Sigmoid colon (tissue), 7 donors: ENCODE data around the gene NECTIN4. TPM values are rescaled to one million over a fixed set of nuclear protein-coding genes. Genes with fewer than 3 reads are reported as not detected.

Experiments used
- DNase-seq: peaks from one replicate; pipeline ENCODE4 v3.0.0-alpha.2; 2019
- H3K27ac ChIP-seq, 4 donors: fragments of 200-600 bp; sonication (generic); one replicate each; pipeline ENCODE4 v1.5.1; 2016 to 2019; ENCODE audit warnings: mild to moderate bottlenecking in 1 of 4
- H3K27me3 ChIP-seq, 3 donors: fragments of 200-600 bp; sonication (generic); one replicate each; pipeline ENCODE4 v1.5.1; 2019; ENCODE audit warnings: mild to moderate bottlenecking in 1 of 3
- H3K36me3 ChIP-seq, 4 donors: fragments of 200-600 bp; sonication (generic); one replicate each; pipeline ENCODE4 v1.5.1; 2016 to 2019
- H3K4me1 ChIP-seq, 4 donors: fragments of 200-600 bp; sonication (generic); one replicate each; pipeline ENCODE4 v1.5.1; 2017 to 2019
- H3K4me3 ChIP-seq, 4 donors: fragments of 200-600 bp; sonication (generic); one replicate each; pipeline ENCODE4 v1.5.1; 2017 to 2019; ENCODE audit warnings: mild to moderate bottlenecking in 2 of 4, moderate library complexity in 1 of 4
- H3K9me3 ChIP-seq, 4 donors: fragments of 200-600 bp in 3 of 4; sonication (generic) in 3 of 4; one replicate each; pipeline versions ENCODE4 v1.5.1 to v1.6.1; 2013 to 2019
- EP300 ChIP-seq, 4 donors: sonication (generic); formaldehyde crosslinking; IDR thresholded peaks; one replicate each; pipeline ENCODE4 v1.6.1; 2017; ENCODE audit warnings: antibody characterized with exemption in 4 of 4
- POLR2A ChIP-seq, 2 donors: fragments of 450-650 bp; IDR thresholded peaks; one replicate each; pipeline ENCODE4 v1.6.1; 2016; ENCODE audit warnings: antibody characterized with exemption in 2 of 2, mild to moderate bottlenecking in 2 of 2, moderate library complexity in 2 of 2
- POLR2AphosphoS5 ChIP-seq, 4 donors: sonication (generic); formaldehyde crosslinking; IDR thresholded peaks; one replicate each; pipeline ENCODE4 v1.6.1; 2017; ENCODE audit warnings: antibody characterized with exemption in 4 of 4
- WGBS, 2 donors: extraction: QIAGEN DNeasy Blood & Tissue Kit; methylation state at CpG; one replicate each; pipeline ENCODE4 v1.1.7; 2013; 5-methylcytosine and 5-hydroxymethylcytosine counted together
- intact Hi-C: fragments of 100-400 bp; cut with DNase I; formaldehyde crosslinking; loops from one replicate; pipeline ENCODE4 v1.15.1; 2023
- polyA plus RNA-seq, 3 donors: library from polyadenylated mRNA; stranded (reverse); fragments of 200-250 nt; gene quantifications; one replicate each; pipeline ENCODE4 v1.2.3, GENCODE V29; 2013
- total RNA-seq, 4 donors: library from RNA; depleted of rRNA; stranded (reverse); fragments of >200 nt; gene quantifications; one replicate each; pipeline ENCODE4 v1.1.0, GENCODE V29; 2016
- TF ChIP-seq, protein P1 (sequence below), 4 experiments: fragments of 450-650 bp in 3 of 4; fragments of 200-600 bp in 1 of 4; IDR thresholded peaks; one replicate each; pipeline ENCODE4 v1.5.1; 2016 to 2019; ENCODE audit warnings: antibody characterized with exemption in 4 of 4, mild to moderate bottlenecking in 3 of 4, moderate library complexity in 2 of 4
- donor health status: healthy with polysubstance abuse.
- donor health status: Bipolar disorder and iron deficiency.
- donor health status: healthy.

NECTIN4 gene
- total and polyA plus RNA-seq, 7 donors: 1.2 to 2.8 TPM; not detected in 5

DNA sequence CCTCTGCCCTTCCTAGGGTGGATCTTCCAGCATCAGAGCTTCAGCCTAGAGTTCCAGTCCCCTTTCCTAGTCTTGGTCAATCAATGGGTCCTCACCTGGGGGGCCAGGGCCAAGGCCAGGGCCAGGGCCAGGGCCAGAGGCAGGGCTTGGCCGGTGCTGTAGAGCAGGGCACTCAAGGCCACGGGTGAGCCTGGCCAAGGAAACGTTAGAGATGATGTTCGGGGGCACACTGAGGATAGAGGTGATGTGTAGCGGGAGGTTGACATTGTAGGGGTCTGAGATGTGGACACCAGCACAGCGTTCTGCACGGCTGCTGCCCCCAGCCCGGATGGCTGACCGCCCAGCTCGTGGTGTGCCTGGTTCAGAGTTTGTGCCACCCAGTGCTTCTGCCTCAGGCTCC, 38.1 kb downstream of the NECTIN4 start:
- TF ChIP-seq EP300 (IDR thresholded peaks at IDR 0.05) (no peak), POLR2A (IDR thresholded peaks at IDR 0.05) (no peak), POLR2AphosphoS5 (IDR thresholded peaks at IDR 0.05) (no peak)
- TF ChIP-seq, protein P1, sequence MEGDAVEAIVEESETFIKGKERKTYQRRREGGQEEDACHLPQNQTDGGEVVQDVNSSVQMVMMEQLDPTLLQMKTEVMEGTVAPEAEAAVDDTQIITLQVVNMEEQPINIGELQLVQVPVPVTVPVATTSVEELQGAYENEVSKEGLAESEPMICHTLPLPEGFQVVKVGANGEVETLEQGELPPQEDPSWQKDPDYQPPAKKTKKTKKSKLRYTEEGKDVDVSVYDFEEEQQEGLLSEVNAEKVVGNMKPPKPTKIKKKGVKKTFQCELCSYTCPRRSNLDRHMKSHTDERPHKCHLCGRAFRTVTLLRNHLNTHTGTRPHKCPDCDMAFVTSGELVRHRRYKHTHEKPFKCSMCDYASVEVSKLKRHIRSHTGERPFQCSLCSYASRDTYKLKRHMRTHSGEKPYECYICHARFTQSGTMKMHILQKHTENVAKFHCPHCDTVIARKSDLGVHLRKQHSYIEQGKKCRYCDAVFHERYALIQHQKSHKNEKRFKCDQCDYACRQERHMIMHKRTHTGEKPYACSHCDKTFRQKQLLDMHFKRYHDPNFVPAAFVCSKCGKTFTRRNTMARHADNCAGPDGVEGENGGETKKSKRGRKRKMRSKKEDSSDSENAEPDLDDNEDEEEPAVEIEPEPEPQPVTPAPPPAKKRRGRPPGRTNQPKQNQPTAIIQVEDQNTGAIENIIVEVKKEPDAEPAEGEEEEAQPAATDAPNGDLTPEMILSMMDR (IDR thresholded peaks at IDR 0.05): no peak
- Histone ChIP-seq H3K9me3 (no peaks in the 10 kb centered on the region), H3K4me3 (no peak overlapping the region), H3K27me3 (peaks cover 0 to 13% (median 5%) of the 10 kb centered on the region in 3 donors), H3K4me1 (peaks cover 0 to 4% (median 3%) of the 10 kb centered on the region in 4 donors), H3K27ac (no peak overlapping the region), H3K36me3 (no peaks in the 10 kb centered on the region)
- intact Hi-C loops: no loop called here
- 94% methylated on average over 10 of the region's 10 CpGs for WGBS, 2 donors
- no peak for DNase-seq

DNA sequence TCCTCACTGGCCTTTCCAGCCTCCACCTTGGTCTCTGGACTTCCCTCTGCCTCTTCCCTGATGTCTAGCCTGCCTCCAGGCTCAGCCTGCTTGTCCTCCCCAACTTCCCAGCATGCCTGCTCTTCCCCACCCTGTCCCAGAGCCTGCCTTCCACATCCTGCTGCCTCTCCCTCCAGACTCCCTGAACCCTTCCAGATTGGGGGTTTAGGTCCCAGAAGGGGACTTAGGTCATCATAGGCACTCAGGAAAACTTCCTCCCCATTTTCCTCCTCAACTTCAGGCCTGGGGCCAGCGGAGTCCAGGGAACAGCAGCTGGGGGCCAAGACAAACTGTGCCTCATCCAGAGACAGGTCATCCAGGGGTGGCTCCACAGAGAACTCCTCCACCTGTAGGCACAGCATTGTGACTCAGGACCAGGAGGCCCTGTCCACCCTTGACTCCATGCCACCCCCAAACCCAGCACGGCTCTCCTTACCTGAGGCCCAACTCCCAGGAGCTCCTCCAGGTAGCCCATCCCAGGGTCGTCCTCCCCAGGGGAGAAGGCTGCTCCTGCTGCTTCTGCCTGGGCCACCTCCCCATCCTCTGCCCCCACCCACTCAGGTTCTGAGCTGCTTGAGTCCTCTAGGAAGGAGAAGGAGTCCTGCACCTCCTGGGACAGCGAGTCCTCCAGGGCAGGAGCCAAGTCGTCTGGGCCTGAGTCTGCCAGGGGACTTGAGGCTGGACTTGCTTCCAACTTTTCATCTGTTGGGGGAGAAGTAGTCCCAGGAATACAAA, 40.2 kb downstream of the NECTIN4 start:
- H3K4me3 ChIP-seq: no peak overlapping the region
- H3K27me3 ChIP-seq: peaks cover 0 to under 1% (median 0%) of the 10 kb centered on the region in 3 donors
- peaks cover 0 to 11% (median 10%) of the 10 kb centered on the region in 4 donors for H3K4me1 ChIP-seq
- no peak for TF ChIP-seq POLR2AphosphoS5 (IDR thresholded peaks at IDR 0.05)
- no peak for TF ChIP-seq POLR2A (IDR thresholded peaks at IDR 0.05)
- TF ChIP-seq EP300 (IDR thresholded peaks at IDR 0.05): no peak
- TF ChIP-seq, protein P1 (IDR thresholded peaks at IDR 0.05): no peak
- no peaks in the 10 kb centered on the region for H3K9me3 ChIP-seq
- intact Hi-C loops: loop anchor here (5.0 to 10.0 kb wide), 2 partner anchors 68 to 346 kb away; partner anchors contain the start of genes NIT1 and PFDN2
- DNase-seq: no peak
- no peak overlapping the region for H3K27ac ChIP-seq
- WGBS, 2 donors: 93 to 98% methylated on average over 5 of the region's 5 CpGs
- no peaks in the 10 kb centered on the region for H3K36me3 ChIP-seq

DNA sequence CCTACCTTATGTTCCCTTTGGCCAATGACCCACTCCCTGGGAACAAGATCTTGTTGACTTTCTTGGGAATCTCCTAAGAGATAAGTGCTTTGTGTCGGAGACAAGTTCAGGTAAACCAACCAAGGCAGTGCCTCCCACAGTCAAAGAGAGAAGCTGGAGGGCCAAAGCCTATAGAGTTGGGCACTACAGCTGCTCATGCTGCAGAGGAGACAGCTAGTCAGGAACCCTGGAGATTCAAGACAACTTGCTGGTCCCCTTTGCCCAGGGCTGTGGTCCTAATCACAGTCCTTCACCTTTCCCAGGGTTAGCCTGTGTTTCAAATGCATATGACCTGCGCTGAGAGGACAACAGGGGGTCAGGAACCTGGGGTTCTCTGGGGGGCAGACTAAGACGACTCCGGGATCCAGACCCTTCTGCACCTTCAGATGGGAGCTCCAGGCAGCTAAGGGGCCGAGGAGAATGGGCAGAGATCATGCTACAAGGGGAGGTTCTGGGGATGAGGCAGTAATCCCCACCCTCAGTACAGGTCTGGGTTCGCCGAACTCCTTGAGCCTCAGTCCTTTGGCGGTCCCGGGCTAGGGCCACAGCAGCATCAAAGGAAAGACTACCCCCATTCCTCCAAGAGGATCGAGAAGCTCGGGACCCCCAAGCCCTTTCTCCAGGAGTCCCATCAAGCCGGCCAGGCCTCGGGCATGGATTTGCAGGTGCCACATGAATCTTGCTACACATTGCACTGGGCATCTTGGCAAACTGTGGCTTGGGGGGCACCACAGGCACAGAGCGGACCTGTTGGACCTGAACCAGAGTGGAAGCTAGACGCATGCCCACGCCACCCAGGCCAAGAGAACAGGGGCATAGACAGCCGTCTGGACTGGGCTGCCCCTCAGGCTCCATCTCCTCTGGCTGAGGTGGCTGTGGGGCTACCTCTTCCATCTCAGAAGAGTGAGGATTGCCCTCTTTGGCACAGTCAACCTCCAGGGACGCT, 41.6 kb downstream of the NECTIN4 start:
- H3K27ac ChIP-seq: peak overlapping the region in 1 of 4 donors; percentile 23
- H3K27me3 ChIP-seq: no peaks in the 10 kb centered on the region
- no peak overlapping the region for H3K4me3 ChIP-seq
- WGBS, 2 donors: 96% methylated on average over 18 of the region's 18 CpGs
- intact Hi-C loops: loop anchor here (2.0 to 10.0 kb wide), 3 partner anchors 51 to 347 kb away; partner anchors contain the start of genes KLHDC9, NIT1 and PFDN2
- TF ChIP-seq, protein P1 (IDR thresholded peaks at IDR 0.05): no peak
- no peaks in the 10 kb centered on the region for H3K9me3 ChIP-seq
- H3K4me1 ChIP-seq: peaks cover 0 to 20% (median 15%) of the 10 kb centered on the region in 4 donors
- no peak for DNase-seq
- peaks cover 0 to 4% (median 2%) of the 10 kb centered on the region in 4 donors for H3K36me3 ChIP-seq

DNA sequence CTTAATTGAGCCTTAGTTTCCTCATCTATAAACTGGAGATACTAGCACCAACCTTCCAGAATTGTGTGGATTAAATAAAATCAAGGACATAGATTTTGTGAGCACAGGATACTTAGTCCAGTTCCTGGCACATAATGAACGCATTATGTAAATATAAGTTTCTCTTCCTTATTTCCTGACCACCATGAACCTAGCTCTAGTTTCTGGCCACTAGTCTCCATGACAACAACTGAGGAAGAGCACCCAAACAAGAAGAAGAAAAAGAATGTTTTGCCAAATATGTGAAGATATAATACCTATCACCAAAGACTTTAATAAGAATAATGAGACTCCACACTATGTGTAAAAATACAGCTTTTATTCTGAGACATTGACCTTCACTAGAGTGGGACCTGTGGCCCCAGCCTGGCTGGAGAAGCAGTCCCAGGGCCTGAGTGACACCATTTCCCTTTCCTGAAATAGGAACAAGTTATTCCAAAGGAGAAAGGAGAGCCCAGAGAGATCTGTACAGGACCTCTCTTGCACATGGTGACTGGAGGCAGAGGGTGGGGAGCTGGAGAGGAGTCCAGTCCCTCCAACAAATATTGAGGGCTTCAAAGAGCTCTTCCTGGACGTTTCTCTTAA, 42.6 kb downstream of the NECTIN4 start:
- Histone ChIP-seq H3K4me1 (peaks cover 0 to 20% (median 15%) of the 10 kb centered on the region in 4 donors), H3K4me3 (peak overlapping the region; percentile 74 to 88 (median 81)), H3K27ac (peak overlapping the region; percentile 90 to 96 (median 94)), H3K36me3 (peaks cover 9 to 14% (median 12%) of the 10 kb centered on the region in 4 donors), H3K27me3 (no peaks in the 10 kb centered on the region), H3K9me3 (no peaks in the 10 kb centered on the region)
- WGBS, 2 donors: 38 to 52% methylated on average over 2 of the region's 2 CpGs
- intact Hi-C loops: loop anchor here (2.0 to 10.0 kb wide), 3 partner anchors 52 to 348 kb away; partner anchors contain the start of genes KLHDC9, NIT1 and PFDN2
- TF ChIP-seq EP300 (IDR thresholded peaks at IDR 0.05): no peak
- TF ChIP-seq, protein P1 (IDR thresholded peaks at IDR 0.05): no peak
- no peak for TF ChIP-seq POLR2A (IDR thresholded peaks at IDR 0.05)
- no peak for TF ChIP-seq POLR2AphosphoS5 (IDR thresholded peaks at IDR 0.05)
- no peak for DNase-seq
